B cell (primary cell): ENCODE data around the gene EGFL7. TPM values are rescaled to one million over a fixed set of nuclear protein-coding genes. Genes with fewer than 3 reads are reported as not detected.
A peak's percentile ranks its signal among the peaks of the same experiment; 100 is the strongest.

Experiments used
- ATAC-seq: fragments of 200-7000 bp; cut with Tn5 transposase; one replicate; pipeline ENCODE4 v1.10.0; 2021; ENCODE audit warnings: low read depth, mild to moderate bottlenecking, moderate number of reproducible peaks, moderate library complexity
- CTCF ChIA-PET: fragments of 350-600 bp; sonication (Branson Sonifier 250); formaldehyde crosslinking; loops from one replicate; lab custom pipeline; 2021; ENCODE audit warnings: antibody characterized with exemption, inconsistent platforms; lab: Charles Lee
- POLR2A ChIA-PET: fragments of 350-600 bp; sonication (Branson Sonifier 250); formaldehyde crosslinking; loops from one replicate; lab custom pipeline; 2021; ENCODE audit warnings: antibody characterized with exemption; lab: Charles Lee
- DNase-seq: peaks from one replicate; pipeline ENCODE4 v3.0.0; 2013
- H2AFZ ChIP-seq: 2 replicates; pipeline ENCODE4 v1.6.1; 2012; ENCODE audit warnings: mild to moderate bottlenecking, low read depth, low read length; ENCODE audit not compliant: insufficient read depth, poor library complexity, severe bottlenecking
- H3K27ac ChIP-seq, 2 donors: 1 replicate in 1 of 2; 2 replicates in 1 of 2; pipeline ENCODE4 v1.5.1; 2012 to 2013; ENCODE audit warnings: low read length in 2 of 2, mild to moderate bottlenecking in 2 of 2, moderate library complexity in 1 of 2
- H3K27me3 ChIP-seq, 4 experiments: fragments of 200-600 bp in 1 of 4; sonication (generic) in 1 of 4; replicated peaks in 1 of 4; 1 replicate in 2 of 4; 2 replicates in 2 of 4; pipeline versions ENCODE4 v1.6.1 to v1.7.0; 2013 to 2016; ENCODE audit warnings: low read length in 3 of 4, mild to moderate bottlenecking in 2 of 4, mixed read lengths in 1 of 4, moderate library complexity in 1 of 4; ENCODE audit not compliant: insufficient read depth in 4 of 4, control insufficient read depth in 3 of 4; ENCODE audit errors: control extremely low read depth in 1 of 4
- H3K36me3 ChIP-seq, 2 experiments: replicated peaks in 1 of 2; 1 replicate in 1 of 2; 2 replicates in 1 of 2; pipeline versions ENCODE4 v1.6.1 to v1.7.1; 2013; ENCODE audit warnings: low read length in 1 of 2; ENCODE audit not compliant: insufficient read depth in 2 of 2, control insufficient read depth in 1 of 2; ENCODE audit errors: control extremely low read depth in 1 of 2, extremely low read depth in 1 of 2
- H3K4me1 ChIP-seq, 2 donors: fragments of 200-600 bp in 1 of 2; sonication (generic) in 1 of 2; 1 replicate in 1 of 2; 2 replicates in 1 of 2; pipeline versions ENCODE4 v1.5.1 to v1.6.1; 2013 to 2017; ENCODE audit warnings: low read length in 2 of 2; ENCODE audit not compliant: control insufficient read depth in 2 of 2, insufficient read depth in 2 of 2
- H3K4me2 ChIP-seq: replicated peaks from 2 replicates; pipeline ENCODE3; 2012; ENCODE audit warnings: mild to moderate bottlenecking, low read depth, low read length; ENCODE audit not compliant: poor library complexity, severe bottlenecking
- H3K4me3 ChIP-seq, 5 experiments: fragments of 200-600 bp in 1 of 5; sonication (generic) in 1 of 5; 1 replicate in 3 of 5; 2 replicates in 2 of 5; pipeline versions ENCODE4 v1.5.1 to v1.7.0; 2011 to 2016; ENCODE audit warnings: low read length in 4 of 5, mild to moderate bottlenecking in 4 of 5, low read depth in 2 of 5, control low read depth in 1 of 5, moderate library complexity in 1 of 5; ENCODE audit not compliant: insufficient read depth in 1 of 5; ENCODE audit errors: control extremely low read depth in 1 of 5, extremely low read depth in 1 of 5
- H3K79me2 ChIP-seq: fragments of 200-600 bp; sonication (generic); one replicate; pipeline ENCODE4 v1.6.0; 2016; ENCODE audit warnings: low read length; ENCODE audit not compliant: control insufficient read depth, insufficient read depth
- H3K9ac ChIP-seq: fragments of 200-600 bp; sonication (generic); 2 replicates; pipeline ENCODE4 v1.6.1; 2017; ENCODE audit warnings: mild to moderate bottlenecking, low read length, moderate library complexity
- H3K9me3 ChIP-seq, 3 donors: one replicate each; pipeline versions ENCODE4 v1.6.1 to v1.7.1; 2013; ENCODE audit warnings: low read length in 2 of 3; ENCODE audit not compliant: control insufficient read depth in 2 of 3, insufficient read depth in 1 of 3; ENCODE audit errors: control extremely low read depth in 1 of 3
- H4K20me1 ChIP-seq: 2 replicates; pipeline ENCODE4 v1.6.0; 2012; ENCODE audit warnings: mild to moderate bottlenecking, low read length; ENCODE audit not compliant: insufficient read depth, control insufficient read depth, poor library complexity, severe bottlenecking
- H3K27ac Mint-ChIP-seq: one replicate; pipeline ENCODE4 v1.8.0; 2021; ENCODE audit warnings: mixed read lengths
- H3K27me3 Mint-ChIP-seq: one replicate; pipeline ENCODE4 v1.8.0; 2021; ENCODE audit warnings: mixed read lengths
- H3K4me1 Mint-ChIP-seq: one replicate; pipeline ENCODE4 v1.8.0; 2021; ENCODE audit warnings: mixed read lengths
- H3K4me3 Mint-ChIP-seq: one replicate; pipeline ENCODE4 v1.8.0; 2021; ENCODE audit warnings: mixed read lengths
- H3K9me3 Mint-ChIP-seq: one replicate; pipeline ENCODE4 v1.8.0; 2022; ENCODE audit warnings: mixed read lengths; ENCODE audit not compliant: insufficient read depth
- CTCF ChIP-seq: fragments of 200-600 bp; IDR thresholded peaks from one replicate; pipeline ENCODE4 v1.8.0; 2022; ENCODE audit warnings: antibody characterized with exemption, mild to moderate bottlenecking
- EZH2 ChIP-seq: IDR thresholded peaks from 2 replicates; pipeline ENCODE4 v1.6.1; 2012; ENCODE audit warnings: borderline replicate concordance, low read depth, mild to moderate bottlenecking, moderate library complexity, low read length; ENCODE audit not compliant: insufficient read depth, poor library complexity, severe bottlenecking
- WGBS: methylation state at CpG from one replicate; pipeline ENCODE4 v1.1.5; 2013; ENCODE audit warnings: missing lambda C conversion rate; ENCODE audit not compliant: insufficient coverage; 5-methylcytosine and 5-hydroxymethylcytosine counted together
- intact Hi-C: fragments of 100-400 bp; cut with micrococcal nuclease; formaldehyde crosslinking; loops from one replicate; pipeline ENCODE4 v1.10.0; 2022
- polyA plus RNA-seq: library from polyadenylated mRNA; depleted of rRNA; stranded (reverse); fragments of >200 nt; gene quantifications from 2 replicates; pipeline ENCODE4 v1.2.3, GENCODE V29; 2012
- total RNA-seq, 2 donors: library from RNA; stranded (reverse); fragments of 120-200 nt in 1 of 2; gene quantifications; 1 replicate in 1 of 2; 2 replicates in 1 of 2; pipeline versions ENCODE4 v1.2.3 to v1.2.4, GENCODE V29; 2013 to 2022

Gene EGFL7
- total and polyA plus RNA-seq, 2 donors (not counting 1 experiment from before 2014, with no cell fraction given) = 0.34 TPM; not detected in 1

- H3K27ac Mint-ChIP-seq = no peak overlapping the region
Measured at GRCh38 chr9:136659861-136660784, 2.6 kb upstream of the EGFL7 start.

More at GRCh38 chr9:136659861-136660784, 2.6 kb upstream of the EGFL7 start:
- Histone ChIP-seq H3K4me3 (no peak overlapping the region), H2AFZ (no peak overlapping the region), H3K36me3 (no peaks in the 10 kb centered on the region), H3K79me2 (no peaks in the 10 kb centered on the region), H3K9ac (no peak overlapping the region), H3K4me2 (no peak overlapping the region), H4K20me1 (no peaks in the 10 kb centered on the region), H3K4me1 (peaks cover 47 to 53% of the 10 kb centered on the region in 2 donors), H3K27me3 (peaks cover 0 to 99% (median 58%) of the 10 kb centered on the region in 4 experiments), H3K9me3 (peaks cover 0 to 41% (median 0%) of the 10 kb centered on the region in 3 donors), H3K27ac (no peak overlapping the region)
- intact Hi-C loops = loop anchor here (10.0 kb wide), 1 partner anchor 55 kb away; the partner anchor contains the start of gene DIPK1B
- no peaks in the 10 kb centered on the region for H3K9me3 Mint-ChIP-seq
- TF ChIP-seq EZH2 (peak; percentile 21), CTCF (no peak)
- H3K4me3 Mint-ChIP-seq = no peak overlapping the region
- ChIA-PET POLR2A (no interaction called here), CTCF (no interaction called here)
- no peak for DNase-seq
- WGBS = 14% methylated on average over 14 of the region's 21 CpGs
- H3K4me1 Mint-ChIP-seq = peaks cover 32% of the 10 kb centered on the region
- H3K27me3 Mint-ChIP-seq = peaks cover 41% of the 10 kb centered on the region
- no peak for ATAC-seq
